ENCODE data around the gene VWA7.
A peak's percentile ranks its signal among the peaks of the same experiment; 100 is the strongest.

Gene VWA7

GRCh38 chr6:31765910-31766794 is 11.0 kb downstream of the VWA7 start:
- H3K27me3 Mint-ChIP-seq: no peaks in the 10 kb centered on the region
- ATAC-seq (replicated peaks) (no peak), DNase-seq (no peak)
- no peak overlapping the region for H3K27ac Mint-ChIP-seq
- peaks cover 6% of the 10 kb centered on the region for H3K36me3 Mint-ChIP-seq (ENCODE audit: insufficient read depth)
- H3K4me3 Mint-ChIP-seq: no peak overlapping the region
- peaks cover 7 to 15% of the 10 kb centered on the region in 2 donors for H3K4me1 Mint-ChIP-seq (ENCODE audit: low read depth in 2 of 2)
- H3K9me3 Mint-ChIP-seq: no peaks in the 10 kb centered on the region

- peaks cover 6% of the 10 kb centered on the region for H3K36me3 Mint-ChIP-seq (ENCODE audit: insufficient read depth)
- H3K9me3 Mint-ChIP-seq: no peaks in the 10 kb centered on the region
- H3K4me1 Mint-ChIP-seq (ENCODE audit: low read depth in 2 of 2): peaks cover 6 to 13% of the 10 kb centered on the region in 2 donors
- ATAC-seq (replicated peaks) (no peak), DNase-seq (no peak)
- peak overlapping the region in 1 of 2 donors; percentile 35 for H3K27ac Mint-ChIP-seq
- no peak overlapping the region for H3K4me3 Mint-ChIP-seq
- no peaks in the 10 kb centered on the region for H3K27me3 Mint-ChIP-seq
These were observed 11.6 kb downstream of the VWA7 start for GRCh38 chr6:31765559-31765909.

GRCh38 chr6:31764198-31764597 is 12.9 kb downstream of the VWA7 start:
- peaks cover 0 to 7% of the 10 kb centered on the region in 2 donors for H3K4me1 Mint-ChIP-seq (ENCODE audit: low read depth in 2 of 2)
- no peaks in the 10 kb centered on the region for H3K9me3 Mint-ChIP-seq
- H3K27me3 Mint-ChIP-seq: no peaks in the 10 kb centered on the region
- peak overlapping the region in 1 of 2 donors; percentile 31 for H3K27ac Mint-ChIP-seq
- peaks cover 4% of the 10 kb centered on the region for H3K36me3 Mint-ChIP-seq (ENCODE audit: insufficient read depth)
- ATAC-seq (replicated peaks) (no peak), DNase-seq (no peak)
- H3K4me3 Mint-ChIP-seq: no peak overlapping the region

- peaks cover 0 to 7% of the 10 kb centered on the region in 2 donors for H3K4me1 Mint-ChIP-seq (ENCODE audit: low read depth in 2 of 2)
- ATAC-seq (replicated peaks) (no peak), DNase-seq (no peak)
- H3K4me3 Mint-ChIP-seq: no peak overlapping the region
- peaks cover 4% of the 10 kb centered on the region for H3K36me3 Mint-ChIP-seq (ENCODE audit: insufficient read depth)
- H3K9me3 Mint-ChIP-seq: no peaks in the 10 kb centered on the region
- no peaks in the 10 kb centered on the region for H3K27me3 Mint-ChIP-seq
- peak overlapping the region; percentile 31 to 83 for H3K27ac Mint-ChIP-seq
These were observed 13.5 kb downstream of the VWA7 start for GRCh38 chr6:31763619-31763940.

- no peak overlapping the region for H3K4me3 Mint-ChIP-seq
- peaks cover 4% of the 10 kb centered on the region for H3K36me3 Mint-ChIP-seq (ENCODE audit: insufficient read depth)
- DNase-seq: no peak
- ATAC-seq (replicated peaks): no peak
- H3K27me3 Mint-ChIP-seq: no peaks in the 10 kb centered on the region
- H3K27ac Mint-ChIP-seq: peak overlapping the region; percentile 31 to 83
- H3K9me3 Mint-ChIP-seq: no peaks in the 10 kb centered on the region
- H3K4me1 Mint-ChIP-seq (ENCODE audit: low read depth in 2 of 2): peaks cover 0 to 7% of the 10 kb centered on the region in 2 donors
These were observed 14.1 kb downstream of the VWA7 start for GRCh38 chr6:31762878-31763618.

GRCh38 chr6:31762356-31762755 is 14.8 kb downstream of the VWA7 start, which contains the start of gene SAPCD1:
TSS of gene SAPCD1 (plus strand) at chr6:31762656. CDS start at chr6:31763055, 399 bp downstream.
- H3K9me3 Mint-ChIP-seq: no peaks in the 10 kb centered on the region
- peaks cover 4% of the 10 kb centered on the region for H3K36me3 Mint-ChIP-seq (ENCODE audit: insufficient read depth)
- peak within 1 kb of the TSS; percentile 59 to 83 for H3K27ac Mint-ChIP-seq
- H3K4me1 Mint-ChIP-seq (ENCODE audit: low read depth in 2 of 2): peaks cover 0 to 7% of the 10 kb centered on the region in 2 donors
- DNase-seq (no peak), ATAC-seq (replicated peaks) (no peak)
- H3K4me3 Mint-ChIP-seq: no peak within 1 kb of the TSS
- H3K27me3 Mint-ChIP-seq: no peaks in the 10 kb centered on the region

- H3K4me3 Mint-ChIP-seq: no peak overlapping the region
- peak overlapping the region in 1 of 2 donors; percentile 59 for H3K27ac Mint-ChIP-seq
- peaks cover 0 to 7% of the 10 kb centered on the region in 2 donors for H3K4me1 Mint-ChIP-seq (ENCODE audit: low read depth in 2 of 2)
- H3K27me3 Mint-ChIP-seq: no peaks in the 10 kb centered on the region
- H3K9me3 Mint-ChIP-seq: no peaks in the 10 kb centered on the region
- no peak for DNase-seq
- peaks cover 4% of the 10 kb centered on the region for H3K36me3 Mint-ChIP-seq (ENCODE audit: insufficient read depth)
- no peak for ATAC-seq (replicated peaks)
These were observed 15.8 kb downstream of the VWA7 start for GRCh38 chr6:31761343-31761742.

GRCh38 chr6:31760790-31761189 is 16.3 kb downstream of the VWA7 start:
- H3K36me3 Mint-ChIP-seq (ENCODE audit: insufficient read depth): peaks cover 4% of the 10 kb centered on the region
- ATAC-seq (replicated peaks): no peak
- peaks cover 0 to 8% of the 10 kb centered on the region in 2 donors for H3K4me1 Mint-ChIP-seq (ENCODE audit: low read depth in 2 of 2)
- no peak overlapping the region for H3K4me3 Mint-ChIP-seq
- no peaks in the 10 kb centered on the region for H3K27me3 Mint-ChIP-seq
- H3K27ac Mint-ChIP-seq: no peak overlapping the region
- H3K9me3 Mint-ChIP-seq: no peaks in the 10 kb centered on the region
- no peak for DNase-seq

GRCh38 chr6:31758281-31758680 is 18.8 kb downstream of the VWA7 start:
- no peak overlapping the region for H3K4me3 Mint-ChIP-seq
- peaks cover 0 to 4% of the 10 kb centered on the region in 2 donors for H3K4me1 Mint-ChIP-seq (ENCODE audit: low read depth in 2 of 2)
- ATAC-seq (replicated peaks) (no peak), DNase-seq (no peak)
- no peaks in the 10 kb centered on the region for H3K27me3 Mint-ChIP-seq
- H3K36me3 Mint-ChIP-seq (ENCODE audit: insufficient read depth): peaks cover 4% of the 10 kb centered on the region
- no peak overlapping the region for H3K27ac Mint-ChIP-seq
- H3K9me3 Mint-ChIP-seq: no peaks in the 10 kb centered on the region

- DNase-seq: no peak
- Mint-ChIP-seq H3K4me3 (no peak overlapping the region), H3K9me3 (no peaks in the 10 kb centered on the region), H3K27me3 (no peaks in the 10 kb centered on the region), H3K4me1 (ENCODE audit: low read depth in 2 of 2) (peaks cover 0 to 4% of the 10 kb centered on the region in 2 donors), H3K36me3 (ENCODE audit: insufficient read depth) (peaks cover 3% of the 10 kb centered on the region), H3K27ac (no peak overlapping the region)
- no peak for ATAC-seq (replicated peaks)
These were observed 24.3 kb downstream of the VWA7 start for GRCh38 chr6:31752739-31753319.

GRCh38 chr6:31750411-31751022 is 26.6 kb downstream of the VWA7 start:
- no peak for DNase-seq
- Mint-ChIP-seq H3K4me3 (no peak overlapping the region), H3K4me1 (ENCODE audit: low read depth in 2 of 2) (peaks cover 0 to under 1% of the 10 kb centered on the region in 2 donors), H3K27me3 (no peaks in the 10 kb centered on the region), H3K36me3 (ENCODE audit: insufficient read depth) (peaks cover 3% of the 10 kb centered on the region), H3K9me3 (no peaks in the 10 kb centered on the region), H3K27ac (no peak overlapping the region)
- ATAC-seq (replicated peaks): no peak

- ATAC-seq (replicated peaks) (no peak), DNase-seq (no peak)
- peaks cover 8% of the 10 kb centered on the region for H3K36me3 Mint-ChIP-seq (ENCODE audit: insufficient read depth)
- H3K27me3 Mint-ChIP-seq: no peaks in the 10 kb centered on the region
- no peaks in the 10 kb centered on the region for H3K9me3 Mint-ChIP-seq
- H3K4me1 Mint-ChIP-seq (ENCODE audit: low read depth in 2 of 2): peaks cover 0 to 4% of the 10 kb centered on the region in 2 donors
- H3K27ac Mint-ChIP-seq: no peak overlapping the region
- no peak overlapping the region for H3K4me3 Mint-ChIP-seq
These were observed 27.7 kb downstream of the VWA7 start for GRCh38 chr6:31749301-31750036.

GRCh38 chr6:31744422-31744821 is 32.7 kb downstream of the VWA7 start:
- Mint-ChIP-seq H3K27ac (peak overlapping the region in 1 of 2 donors; percentile 10), H3K27me3 (no peaks in the 10 kb centered on the region), H3K36me3 (ENCODE audit: insufficient read depth) (peaks cover 22% of the 10 kb centered on the region), H3K9me3 (no peaks in the 10 kb centered on the region), H3K4me1 (ENCODE audit: low read depth in 2 of 2) (peaks cover 16 to 23% of the 10 kb centered on the region in 2 donors), H3K4me3 (no peak overlapping the region)
- DNase-seq (no peak), ATAC-seq (replicated peaks) (no peak)
